ENCODE data around the gene COL17A1.

Gene COL17A1

GRCh38 chr10:104084482-104085142 lies 1.1 kb downstream of the COL17A1 start:
- FAIRE-seq (no peak), DNase-seq (ENCODE audit: insufficient read length, low spot score) (no peak)
- no peak for TF ChIP-seq CTCF (IDR thresholded peaks at IDR 0.05; ENCODE audit: insufficient read depth, missing control alignments)

- DNase-seq (ENCODE audit: insufficient read length, low spot score): no peak
- TF ChIP-seq CTCF (IDR thresholded peaks at IDR 0.05; ENCODE audit: insufficient read depth, missing control alignments): no peak
- FAIRE-seq: no peak
Measured at GRCh38 chr10:104081998-104082397, 3.7 kb downstream of the COL17A1 start.

GRCh38 chr10:104080762-104081161 lies 4.9 kb downstream of the COL17A1 start:
- DNase-seq (ENCODE audit: insufficient read length, low spot score) (no peak), FAIRE-seq (no peak)
- peak; percentile 40 for TF ChIP-seq CTCF (IDR thresholded peaks at IDR 0.05; ENCODE audit: insufficient read depth, missing control alignments)

GRCh38 chr10:104077663-104078151 lies 8.0 kb downstream of the COL17A1 start:
- no peak for DNase-seq (ENCODE audit: insufficient read length, low spot score)
- no peak for TF ChIP-seq CTCF (IDR thresholded peaks at IDR 0.05; ENCODE audit: insufficient read depth, missing control alignments)
- FAIRE-seq: no peak

- no peak for FAIRE-seq
- TF ChIP-seq CTCF (IDR thresholded peaks at IDR 0.05; ENCODE audit: insufficient read depth, missing control alignments): no peak
- DNase-seq (ENCODE audit: insufficient read length, low spot score): no peak
Measured at GRCh38 chr10:104077247-104077646, 8.4 kb downstream of the COL17A1 start.

- DNase-seq (ENCODE audit: insufficient read length, low spot score): no peak
- FAIRE-seq: no peak
- no peak for TF ChIP-seq CTCF (IDR thresholded peaks at IDR 0.05; ENCODE audit: insufficient read depth, missing control alignments)
Measured at GRCh38 chr10:104076743-104077160, 8.9 kb downstream of the COL17A1 start.

GRCh38 chr10:104074505-104074904 lies 11.2 kb downstream of the COL17A1 start:
- no peak for DNase-seq (ENCODE audit: insufficient read length, low spot score)
- TF ChIP-seq CTCF (IDR thresholded peaks at IDR 0.05; ENCODE audit: insufficient read depth, missing control alignments): no peak
- no peak for FAIRE-seq
